GM18951 (cell line): ENCODE results near the gene KIF26B.

Experiments
- POLR2A ChIP-seq: IDR thresholded peaks from 4 replicates; pipeline ENCODE4 v1.6.1; 2011; ENCODE audit warnings: mild to moderate bottlenecking; ENCODE audit not compliant: insufficient read length, insufficient read depth; ENCODE audit errors: extremely low read depth
- in situ Hi-C: fragments of 300-500 bp; cut with MboI; formaldehyde crosslinking; loops from one replicate; pipeline ENCODE4 v1.12.0; 2022; ENCODE audit warnings: low sequenced_read_pairs, mixed read lengths, inconsistent platforms; ENCODE audit not compliant: unreplicated experiment

Gene KIF26B

DNA sequence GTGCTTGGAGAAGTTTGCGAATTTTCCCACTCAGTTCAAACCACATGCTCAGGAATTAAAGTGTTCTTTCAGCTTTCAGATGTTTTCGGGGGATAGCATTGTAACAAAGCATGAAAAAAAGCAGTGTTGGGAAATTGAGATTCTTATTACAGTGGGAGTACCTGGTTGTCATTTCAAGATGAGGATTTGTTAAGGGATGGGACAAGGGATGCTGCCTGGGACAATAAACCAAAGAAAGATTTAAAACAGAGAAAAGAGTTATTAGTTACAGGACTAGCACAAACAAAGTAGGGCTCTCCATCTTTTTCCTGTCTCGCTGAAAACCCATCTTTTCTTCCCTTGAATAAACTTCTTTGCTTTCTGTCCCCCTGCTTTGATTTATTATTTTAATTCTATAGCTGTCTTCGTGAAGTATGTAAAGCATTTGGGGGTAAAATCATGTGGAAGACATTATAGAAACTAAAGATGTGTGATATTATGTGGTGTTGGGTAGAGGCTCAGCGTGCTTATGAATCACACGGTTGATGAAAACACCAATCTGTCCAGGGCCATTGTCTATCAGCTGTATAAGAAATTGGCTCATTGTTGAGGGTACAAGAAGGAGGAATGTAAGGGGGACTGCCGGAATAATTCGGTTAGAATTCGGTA lies 277.6 kb downstream of the KIF26B start:
- in situ Hi-C loops, result no loop called here
- TF ChIP-seq POLR2A, result no peak

DNA sequence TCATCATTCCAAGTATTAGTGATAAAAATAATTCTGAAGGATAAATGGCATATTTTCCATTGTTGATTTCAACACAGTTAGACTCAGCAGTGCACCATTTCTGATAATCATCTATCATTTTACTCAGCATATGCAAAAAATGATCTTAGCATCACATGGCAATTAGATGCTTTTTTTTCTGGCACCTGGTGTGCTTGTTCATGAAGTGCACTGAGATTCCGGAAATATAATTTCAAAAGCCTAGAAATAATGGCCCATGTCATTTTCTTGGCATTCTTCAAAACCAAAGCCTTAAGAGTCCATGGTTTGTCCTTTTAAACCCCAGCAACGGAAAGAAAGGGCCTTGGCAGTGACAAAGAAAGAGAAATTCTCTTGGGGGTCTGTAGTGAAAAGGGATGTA lies 278.8 kb downstream of the KIF26B start:
- in situ Hi-C loops, result no loop called here
- TF ChIP-seq POLR2A, result no peak

DNA sequence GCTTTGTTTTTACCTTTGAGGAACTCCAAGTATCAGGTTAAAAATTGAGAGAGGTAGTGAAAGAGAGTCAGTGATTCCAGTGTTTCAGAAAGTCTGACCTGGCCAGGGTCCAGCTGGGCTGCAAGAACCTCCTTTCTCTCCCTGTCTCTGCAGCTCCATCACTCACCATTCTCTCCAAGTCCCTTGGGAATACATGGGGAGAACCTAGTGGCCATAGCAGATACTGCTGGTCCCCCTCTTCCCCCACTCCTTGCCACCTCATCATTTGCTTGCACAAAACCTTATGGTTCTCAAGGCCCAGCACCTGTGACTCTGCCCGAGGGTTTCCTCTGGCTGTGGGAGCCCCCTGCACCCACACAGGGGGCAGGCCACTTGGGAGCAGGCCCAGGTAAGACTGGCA lies 279.5 kb downstream of the KIF26B start:
- TF ChIP-seq POLR2A, result no peak
- in situ Hi-C loops, result no loop called here

DNA sequence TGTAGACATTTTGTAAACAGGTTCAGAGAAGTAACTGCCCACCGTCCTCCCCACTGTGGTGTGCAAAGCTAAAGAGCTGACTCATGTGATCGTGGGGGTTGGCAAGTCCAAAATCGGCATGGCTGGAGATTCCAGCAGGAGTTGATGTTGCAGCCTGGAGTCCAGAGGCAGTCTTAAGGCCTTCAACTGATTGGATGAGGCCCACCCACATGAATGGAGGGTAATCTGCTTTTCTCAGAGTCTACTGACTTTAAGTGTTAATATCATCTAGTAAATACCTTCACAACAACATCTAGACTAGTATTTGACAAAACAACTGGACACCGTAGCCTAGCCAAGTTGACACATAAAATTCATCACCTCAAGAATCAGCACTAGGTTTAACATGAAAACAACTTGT lies 281.6 kb downstream of the KIF26B start:
- in situ Hi-C loops, result no loop called here

DNA sequence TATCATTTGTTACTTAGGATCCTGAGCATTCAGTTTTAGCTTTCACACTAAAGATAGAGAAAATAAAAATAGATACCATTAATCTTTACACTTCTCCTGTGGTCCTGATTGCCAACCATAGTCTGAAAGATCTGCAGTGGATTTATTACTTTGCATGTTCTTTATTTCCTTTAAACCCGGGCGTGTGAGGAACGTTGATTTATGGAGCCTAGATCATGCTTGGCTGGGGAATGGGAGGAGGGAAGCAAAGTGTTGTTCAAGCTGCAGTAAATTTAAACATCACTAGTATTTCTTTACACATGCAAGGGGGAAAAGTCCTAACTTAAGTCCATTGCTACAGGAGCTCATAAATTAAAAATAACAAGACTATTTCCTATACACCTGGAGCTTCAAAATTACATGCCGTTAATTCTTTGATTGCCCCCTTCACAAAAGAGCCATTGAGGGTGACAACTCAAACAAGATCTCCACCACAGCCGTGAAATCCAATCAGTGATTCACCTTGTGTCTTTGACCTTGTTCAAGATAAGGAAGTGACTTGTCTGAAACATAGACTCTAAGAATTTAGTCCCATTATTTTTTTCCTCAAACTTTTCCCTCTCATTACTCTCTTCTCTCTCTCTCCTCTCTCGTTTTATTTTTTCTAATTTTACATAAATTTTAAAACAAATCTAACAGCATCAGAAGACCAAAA lies 282.7 kb downstream of the KIF26B start:
- in situ Hi-C loops, result no loop called here
- TF ChIP-seq POLR2A, result no peak

More for the DNA sequence above, 281.6 kb downstream of the KIF26B start:
- no peak for TF ChIP-seq POLR2A

DNA sequence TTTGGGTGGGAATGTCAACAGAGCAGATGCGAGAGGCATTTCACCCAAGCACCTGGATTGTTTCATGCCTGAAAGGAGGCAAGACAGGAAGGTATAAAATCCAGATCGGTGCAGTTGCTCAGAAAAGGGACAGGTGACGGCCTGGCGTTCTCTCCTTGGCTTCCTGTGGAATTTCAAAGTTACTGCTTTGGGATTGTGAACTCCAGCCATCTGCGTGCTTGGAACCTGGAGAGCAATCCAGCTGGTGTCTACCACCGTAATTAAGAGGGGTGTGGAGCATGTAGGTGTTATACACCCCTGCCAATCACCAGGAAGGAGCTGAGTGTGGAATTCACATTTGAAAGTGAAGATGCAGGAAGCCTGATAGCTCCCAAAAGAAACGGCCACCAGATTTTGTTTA lies 286.1 kb downstream of the KIF26B start:
- in situ Hi-C loops, result no loop called here
- no peak for TF ChIP-seq POLR2A

DNA sequence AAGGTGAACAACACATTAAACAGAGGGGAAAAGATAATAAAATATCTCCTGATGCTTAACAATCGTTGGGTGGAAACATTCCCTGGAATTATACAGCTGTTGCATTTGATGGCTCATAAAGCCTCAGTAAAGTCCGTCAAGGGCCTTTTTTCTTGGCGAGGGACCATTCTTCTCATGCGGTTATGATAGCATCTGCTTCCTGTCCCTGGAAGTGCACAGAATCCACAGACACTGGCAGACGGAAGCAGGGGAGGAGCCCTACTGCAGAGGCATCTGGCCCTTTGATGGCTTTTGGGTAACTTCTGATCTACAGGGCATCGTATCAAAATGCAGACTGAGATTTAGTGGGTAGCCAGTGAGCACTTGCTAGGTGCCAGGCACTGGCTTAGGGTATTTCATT lies 286.9 kb downstream of the KIF26B start:
- TF ChIP-seq POLR2A, result no peak
- in situ Hi-C loops, result no loop called here

DNA sequence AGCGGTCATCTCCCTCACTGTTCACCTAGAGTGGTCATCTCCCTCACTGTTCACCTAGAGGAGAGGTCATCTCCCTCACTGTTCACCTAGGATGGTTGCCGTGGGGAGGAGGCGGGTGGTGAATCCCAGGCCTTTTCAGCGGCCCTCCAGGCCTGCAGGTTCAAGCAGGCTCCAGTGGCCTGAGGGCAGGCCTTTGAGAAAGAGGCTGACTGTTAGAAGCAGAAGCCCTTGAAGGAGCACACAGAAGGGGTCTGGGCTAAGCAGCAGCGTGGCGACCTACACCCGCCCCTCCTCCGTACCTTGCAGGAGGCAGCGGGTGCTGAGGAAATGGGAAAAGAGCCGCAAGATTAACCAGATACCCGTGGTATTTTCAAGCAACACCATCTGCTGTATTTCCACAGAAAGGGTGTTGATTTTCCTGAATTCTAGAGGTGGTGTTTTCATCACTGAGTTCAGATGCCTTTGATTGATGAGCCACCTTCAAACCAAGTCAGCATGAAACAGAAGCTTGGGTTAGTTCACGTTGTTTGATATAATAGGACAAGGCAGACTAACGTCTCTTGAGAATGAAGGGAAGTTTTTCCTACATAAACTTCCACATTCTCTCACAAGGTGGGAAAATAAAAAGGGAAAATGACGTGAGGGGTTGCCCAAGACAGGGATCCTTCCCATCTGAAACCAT lies 289.5 kb downstream of the KIF26B start:
- TF ChIP-seq POLR2A, result no peak
- in situ Hi-C loops, result no loop called here

DNA sequence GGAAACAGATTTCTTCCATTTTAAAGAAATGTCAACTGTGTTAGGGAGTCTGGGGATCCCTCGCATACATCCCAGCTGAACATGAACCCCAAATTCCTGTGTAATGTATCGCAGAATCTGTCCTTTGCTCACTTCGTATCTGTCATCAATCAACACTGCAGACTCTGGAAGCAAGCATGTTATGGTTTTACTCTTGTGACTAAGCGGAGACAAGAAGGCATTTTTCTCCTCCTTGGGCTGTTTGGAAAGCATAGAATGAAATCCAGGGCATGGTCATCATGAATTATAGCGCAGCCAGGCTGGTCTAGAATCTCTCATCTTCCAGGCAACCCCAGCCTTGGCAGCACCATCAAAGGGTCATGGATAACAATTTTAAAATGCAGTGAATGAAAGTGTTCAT lies 290.2 kb downstream of the KIF26B start:
- no peak for TF ChIP-seq POLR2A
- in situ Hi-C loops, result no loop called here

DNA sequence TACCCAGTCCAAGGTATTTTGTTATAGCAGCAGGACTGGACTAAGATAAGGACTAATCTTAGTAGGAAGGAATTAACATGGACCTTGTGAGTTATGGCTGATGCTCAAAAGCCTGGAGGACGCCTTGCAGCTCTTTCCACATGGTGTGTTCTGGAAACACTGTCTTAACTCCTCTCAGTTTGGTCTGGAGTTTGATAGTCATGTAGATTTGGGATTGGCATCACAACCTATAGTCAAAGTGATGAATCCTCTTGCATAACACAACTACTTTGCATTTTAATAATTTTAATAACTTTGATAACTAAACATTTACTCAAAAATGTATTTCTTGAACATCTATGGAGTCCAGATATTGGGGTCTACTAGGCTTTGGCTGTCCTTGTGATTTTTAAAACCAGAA lies 293.7 kb downstream of the KIF26B start:
- TF ChIP-seq POLR2A, result no peak
- in situ Hi-C loops, result no loop called here

DNA sequence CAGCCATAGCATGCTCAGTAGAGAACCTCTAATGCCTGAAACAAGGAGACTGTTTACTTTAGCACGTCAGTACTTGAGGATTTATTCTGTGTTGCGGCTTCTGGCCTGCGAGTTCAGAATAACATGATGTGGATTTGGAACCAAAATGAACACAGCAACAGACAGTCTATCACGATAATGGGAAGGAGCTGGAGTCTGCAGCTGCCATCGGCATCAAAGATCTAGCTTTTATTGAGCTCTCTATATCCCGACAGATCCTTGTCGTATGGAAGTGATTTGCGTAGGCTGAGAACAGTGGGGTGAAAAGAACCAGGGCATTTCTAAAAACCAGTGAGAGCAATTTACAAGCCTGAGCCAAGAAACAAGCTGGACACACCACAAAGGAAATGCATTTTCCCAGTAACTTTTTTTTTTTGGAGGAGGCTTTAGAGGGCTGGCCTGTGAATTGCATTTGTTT lies 294.2 kb downstream of the KIF26B start:
- in situ Hi-C loops, result no loop called here
- TF ChIP-seq POLR2A, result no peak

DNA sequence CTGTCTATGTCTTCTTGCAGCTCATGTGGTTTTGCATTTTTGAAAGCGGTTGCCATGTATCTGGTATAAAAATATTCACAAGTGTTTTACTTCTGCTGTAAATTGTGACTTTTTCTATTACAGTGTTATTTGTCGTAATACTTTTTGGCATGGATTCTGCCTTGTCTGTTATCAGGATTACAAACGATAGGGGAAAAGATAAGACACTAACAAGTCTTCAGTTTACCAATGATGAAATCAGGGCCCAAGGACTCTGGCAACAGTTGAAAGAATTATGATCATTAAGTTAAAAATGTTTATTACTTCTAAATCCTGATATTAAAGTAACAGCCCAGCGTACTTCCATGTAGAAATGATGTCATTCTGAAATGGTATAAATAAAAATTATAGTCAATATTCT lies 298.8 kb downstream of the KIF26B start:
- no peak for TF ChIP-seq POLR2A
- in situ Hi-C loops, result no loop called here

DNA sequence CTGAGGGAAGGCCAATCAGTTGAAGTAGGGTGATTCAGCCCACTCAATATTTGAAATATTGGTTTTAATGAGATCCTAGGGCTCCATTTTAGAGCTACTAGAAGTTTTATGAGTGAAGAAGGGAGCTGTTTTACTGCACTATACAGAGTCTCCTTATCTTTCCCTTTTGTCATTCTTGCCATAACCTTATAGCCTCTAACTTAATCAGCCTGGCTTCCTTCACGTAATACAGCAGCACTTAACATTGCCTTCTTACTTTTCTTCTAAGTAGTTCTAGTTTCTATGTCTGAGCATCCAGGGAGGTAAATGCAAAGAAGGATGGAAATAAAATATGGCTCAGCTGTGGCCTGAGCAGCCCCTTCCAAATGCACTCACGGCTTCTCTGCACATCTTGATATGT lies 299.3 kb downstream of the KIF26B start:
- no peak for TF ChIP-seq POLR2A
- in situ Hi-C loops, result no loop called here

DNA sequence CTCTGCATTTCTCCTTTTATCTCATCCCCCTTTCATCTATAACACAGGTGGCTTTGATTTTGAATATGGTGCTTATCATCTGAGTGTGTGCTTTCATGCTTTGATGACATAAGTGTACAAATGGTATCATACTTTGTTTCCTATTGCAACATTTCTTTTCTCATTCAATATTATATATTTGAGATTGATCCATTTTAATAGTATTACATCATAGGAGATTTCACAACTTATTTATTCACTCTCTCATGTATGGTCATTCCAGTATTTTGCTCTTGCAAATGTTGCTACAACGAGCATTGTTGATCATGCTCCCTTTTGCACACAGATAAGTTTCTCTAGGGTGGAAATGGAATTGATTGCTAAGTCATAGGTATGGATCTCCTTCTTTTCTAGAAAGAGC lies 302.8 kb downstream of the KIF26B start:
- TF ChIP-seq POLR2A, result no peak
- in situ Hi-C loops, result no loop called here

DNA sequence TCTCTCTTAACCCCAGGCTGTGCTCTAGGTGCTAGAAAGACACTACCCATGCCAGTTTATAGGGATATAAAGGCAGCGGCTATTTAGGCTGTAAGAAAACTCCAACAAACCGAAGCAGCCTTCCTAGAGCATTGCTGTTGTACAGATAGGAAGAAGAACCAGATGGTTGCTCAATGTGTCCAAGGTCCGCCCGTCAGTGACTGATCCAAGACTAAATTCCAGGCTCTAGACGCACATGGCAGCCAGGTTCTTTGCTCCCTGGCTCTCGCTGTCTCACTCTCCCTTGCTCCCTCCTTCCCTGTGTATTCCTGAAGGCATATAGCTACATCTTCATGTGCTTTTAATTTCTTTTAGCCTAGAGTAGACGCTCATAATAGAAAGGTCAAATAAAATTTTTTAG lies 303.4 kb downstream of the KIF26B start:
- TF ChIP-seq POLR2A, result no peak
- in situ Hi-C loops, result no loop called here
